ENCODE results near the gene STON2. TPM values are rescaled to one million over a fixed set of nuclear protein-coding genes. Genes with fewer than 3 reads are reported as not detected.
"Not testable (repeated sequence)": the region's sequence is repeated elsewhere in the genome, so short reads cannot be mapped to it uniquely, and the experiment has no call there.

The STON2 gene, protein sequence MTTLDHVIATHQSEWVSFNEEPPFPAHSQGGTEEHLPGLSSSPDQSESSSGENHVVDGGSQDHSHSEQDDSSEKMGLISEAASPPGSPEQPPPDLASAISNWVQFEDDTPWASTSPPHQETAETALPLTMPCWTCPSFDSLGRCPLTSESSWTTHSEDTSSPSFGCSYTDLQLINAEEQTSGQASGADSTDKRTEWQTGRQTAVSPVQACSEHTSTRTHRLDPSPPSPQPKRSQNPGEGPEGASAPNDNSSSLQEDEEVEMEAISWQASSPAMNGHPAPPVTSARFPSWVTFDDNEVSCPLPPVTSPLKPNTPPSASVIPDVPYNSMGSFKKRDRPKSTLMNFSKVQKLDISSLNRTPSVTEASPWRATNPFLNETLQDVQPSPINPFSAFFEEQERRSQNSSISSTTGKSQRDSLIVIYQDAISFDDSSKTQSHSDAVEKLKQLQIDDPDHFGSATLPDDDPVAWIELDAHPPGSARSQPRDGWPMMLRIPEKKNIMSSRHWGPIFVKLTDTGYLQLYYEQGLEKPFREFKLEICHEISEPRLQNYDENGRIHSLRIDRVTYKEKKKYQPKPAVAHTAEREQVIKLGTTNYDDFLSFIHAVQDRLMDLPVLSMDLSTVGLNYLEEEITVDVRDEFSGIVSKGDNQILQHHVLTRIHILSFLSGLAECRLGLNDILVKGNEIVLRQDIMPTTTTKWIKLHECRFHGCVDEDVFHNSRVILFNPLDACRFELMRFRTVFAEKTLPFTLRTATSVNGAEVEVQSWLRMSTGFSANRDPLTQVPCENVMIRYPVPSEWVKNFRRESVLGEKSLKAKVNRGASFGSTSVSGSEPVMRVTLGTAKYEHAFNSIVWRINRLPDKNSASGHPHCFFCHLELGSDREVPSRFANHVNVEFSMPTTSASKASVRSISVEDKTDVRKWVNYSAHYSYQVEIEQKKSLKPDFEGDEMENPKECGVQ
- polyA plus RNA-seq (2012; ENCODE audit: insufficient read depth, insufficient read length), result 2.1 TPM

DNA sequence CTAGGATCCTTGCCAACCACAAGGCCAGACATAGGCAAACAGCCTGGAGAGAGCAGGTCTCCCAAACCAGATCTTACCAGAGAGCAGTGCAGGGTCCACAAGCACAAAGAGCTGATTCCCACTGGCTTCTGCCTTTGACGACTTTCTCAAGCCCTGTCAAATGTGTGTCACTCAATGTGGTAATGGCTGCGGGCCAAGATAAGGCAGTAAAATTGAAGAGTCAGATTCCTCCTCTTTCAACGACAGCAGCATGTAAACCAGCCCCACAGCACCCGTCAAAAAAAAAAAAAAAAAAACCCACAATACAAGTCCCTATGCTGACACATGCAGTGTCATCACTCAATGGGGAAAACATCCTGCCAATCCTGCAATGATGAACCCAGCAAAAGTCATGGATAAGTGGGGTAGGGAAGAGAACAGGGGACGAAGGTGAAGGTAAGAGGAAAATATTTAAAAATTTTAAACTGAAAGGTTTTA lies at the start of gene STON2:
STON2 (minus strand) TSS at position 123 of the 477 bp plus-strand sequence. CDS start 1,942 bp downstream, outside the sequence.
- no peak within 1 kb of the TSS for H3K4me3 ChIP-seq (ENCODE audit: low read length)
- peak; percentile 85 for DNase-seq (ENCODE audit: low read depth, low spot score)

DNA sequence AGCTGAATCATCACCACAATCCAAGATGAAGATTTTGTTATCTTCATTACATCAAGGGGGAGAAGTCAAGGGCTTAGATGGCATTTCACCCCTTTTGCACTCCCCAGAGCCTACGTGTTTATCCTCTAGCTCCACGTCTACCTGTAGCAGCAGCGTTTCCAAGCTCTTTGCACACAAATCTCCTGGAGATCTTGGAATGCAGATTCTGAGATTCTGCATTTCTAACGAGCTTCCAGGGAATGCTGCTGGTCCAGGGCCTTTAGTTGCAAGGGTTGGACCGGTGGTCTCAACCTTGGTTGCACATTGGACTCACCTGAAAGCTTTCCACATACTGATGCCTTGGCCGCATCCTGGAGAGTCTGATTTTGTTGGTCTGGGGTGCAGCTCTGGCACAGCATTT lies 49.5 kb upstream of the STON2 start:
- H3K4me3 ChIP-seq (ENCODE audit: low read length), result no peak overlapping the region
- DNase-seq (ENCODE audit: low read depth, low spot score), result no peak

DNA sequence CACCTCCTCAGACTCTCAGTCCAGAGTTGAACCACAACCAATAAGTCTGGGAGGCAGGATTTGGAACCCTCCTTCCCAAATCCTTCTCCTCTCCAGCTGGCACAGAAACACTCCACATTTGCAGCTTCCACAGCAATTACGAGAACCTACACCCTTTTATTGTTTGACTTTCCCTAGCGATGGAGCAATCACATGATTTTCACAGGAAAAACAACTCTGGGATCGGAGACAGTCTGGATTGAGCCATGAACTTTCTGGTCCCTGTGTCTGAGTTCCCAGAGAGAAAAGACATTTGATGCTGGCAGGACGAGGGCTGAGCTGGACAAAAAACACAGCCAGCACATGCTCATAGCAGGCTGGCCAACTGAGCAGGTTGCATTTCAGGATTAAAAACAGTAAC lies 49.0 kb upstream of the STON2 start:
- no peak for DNase-seq (ENCODE audit: low read depth, low spot score)
- H3K4me3 ChIP-seq (ENCODE audit: low read length), result no peak overlapping the region

DNA sequence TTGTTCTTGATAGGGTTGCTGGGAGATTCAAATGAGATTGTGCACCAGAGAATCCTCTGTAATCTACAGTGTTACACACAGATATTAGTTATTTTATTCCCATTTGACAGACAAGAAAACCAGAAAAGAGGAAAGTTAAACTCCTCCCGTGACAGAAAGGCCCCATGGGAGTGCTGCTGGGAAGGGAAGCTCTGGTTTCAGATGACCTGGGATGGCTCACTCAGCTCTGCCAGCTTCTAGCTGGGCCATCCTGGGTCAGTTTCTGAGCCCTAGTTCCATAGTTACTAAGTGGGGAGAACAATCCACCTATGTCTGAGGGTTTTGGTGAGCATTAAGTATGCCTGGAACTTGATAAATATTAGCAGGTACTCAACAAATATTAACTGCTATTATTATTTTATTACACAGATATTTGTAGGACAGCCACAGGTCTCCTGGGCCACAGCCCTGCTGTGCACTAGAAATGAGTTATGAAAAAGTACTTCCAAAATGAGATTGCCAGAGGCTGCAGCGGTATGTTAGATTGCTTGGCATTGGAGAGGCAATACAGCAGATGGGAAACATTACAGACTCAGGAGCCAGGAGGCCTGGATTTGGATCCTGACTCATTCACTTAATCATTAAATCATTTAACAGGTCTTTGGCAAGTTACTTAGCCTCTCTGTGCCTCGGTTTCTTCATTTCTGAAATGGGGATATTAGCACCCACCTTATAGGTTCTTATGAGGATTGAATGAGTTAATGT lies 47.1 kb upstream of the STON2 start:
- no peak for DNase-seq (ENCODE audit: low read depth, low spot score)

DNA sequence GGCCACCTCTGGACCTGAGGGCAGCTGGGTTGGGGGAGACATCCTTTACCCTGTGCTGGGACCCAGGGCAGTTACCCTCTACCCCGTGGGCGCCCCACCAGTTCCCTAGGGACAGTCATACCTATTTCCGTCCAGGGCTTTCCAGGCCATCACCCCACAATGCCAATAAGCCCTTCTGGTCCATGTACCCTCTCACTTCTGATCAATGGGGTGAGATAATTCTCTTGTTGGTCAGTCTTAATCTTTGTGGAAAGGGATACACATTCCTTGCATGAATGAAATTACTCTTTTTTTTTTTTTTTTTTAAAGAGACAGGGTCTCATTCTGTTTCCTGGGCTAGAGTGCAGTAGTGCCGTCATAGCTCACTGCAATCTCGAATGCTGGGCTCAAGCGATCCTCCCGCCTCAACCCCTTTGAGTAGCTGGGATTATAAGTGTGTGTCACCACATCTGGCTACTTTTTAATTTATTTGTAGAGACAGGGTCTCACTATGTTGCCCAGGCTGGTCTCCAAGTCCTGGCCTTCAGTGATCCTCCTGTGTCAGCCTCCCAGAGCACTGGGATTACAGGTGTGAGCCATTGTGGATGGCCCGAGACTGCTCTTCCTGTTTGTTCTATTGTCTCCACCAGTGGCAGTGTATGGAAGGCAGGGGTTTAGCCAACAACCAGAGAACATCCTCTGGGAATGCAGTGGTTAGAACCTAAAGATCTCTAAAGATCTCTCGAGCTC lies 46.3 kb upstream of the STON2 start:
- DNase-seq (ENCODE audit: low read depth, low spot score), result no peak
- H3K4me3 ChIP-seq (ENCODE audit: low read length), result no peak overlapping the region

More for the DNA sequence above, 47.1 kb upstream of the STON2 start:
- no peak overlapping the region for H3K4me3 ChIP-seq (ENCODE audit: low read length)

DNA sequence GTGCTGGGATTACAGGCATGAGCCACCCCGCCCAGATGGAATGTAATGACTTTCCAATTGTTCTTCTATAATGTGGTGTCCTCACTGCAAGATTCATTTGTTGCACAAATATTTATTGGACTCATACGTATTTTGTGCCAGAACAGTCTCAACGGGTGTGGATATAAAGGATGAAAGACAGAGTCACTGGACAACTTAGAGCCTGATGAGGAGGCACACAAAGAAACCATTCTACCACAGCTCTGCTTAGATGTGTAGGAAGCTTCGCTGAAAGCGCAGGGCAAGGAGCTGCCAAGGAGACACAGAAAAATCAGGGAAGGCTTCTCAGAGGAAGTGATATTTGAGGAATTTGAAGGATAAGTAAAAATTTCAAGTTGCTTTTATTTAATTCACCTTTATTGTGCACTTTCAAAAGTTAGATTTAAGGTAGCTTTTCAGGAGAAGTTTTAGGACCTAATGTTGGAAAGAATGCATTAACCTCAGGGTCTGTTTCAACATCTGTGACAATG lies 41.6 kb upstream of the STON2 start:
- H3K4me3 ChIP-seq (ENCODE audit: low read length), result no peak overlapping the region
- DNase-seq (ENCODE audit: low read depth, low spot score), result no peak

DNA sequence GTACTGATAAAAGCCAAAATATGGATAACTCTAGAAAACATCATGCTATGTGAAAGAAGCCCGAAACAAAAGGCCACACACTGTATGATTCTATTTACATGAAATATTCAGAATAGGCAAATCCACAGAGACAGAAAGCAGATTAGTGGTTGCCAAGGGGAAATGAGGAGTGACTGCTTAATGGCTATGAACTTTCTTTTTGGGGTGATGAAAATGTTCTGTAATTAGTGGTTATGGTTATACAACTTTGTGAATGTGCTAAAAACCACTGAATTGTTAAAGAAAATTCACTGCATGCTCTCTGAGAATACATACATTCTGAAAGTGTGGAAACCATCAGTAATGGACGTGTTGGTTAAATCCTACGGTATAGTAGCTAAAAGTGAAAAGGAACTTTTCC lies 39.9 kb upstream of the STON2 start:
- DNase-seq (ENCODE audit: low read depth, low spot score), result no peak
- no peak overlapping the region for H3K4me3 ChIP-seq (ENCODE audit: low read length)

DNA sequence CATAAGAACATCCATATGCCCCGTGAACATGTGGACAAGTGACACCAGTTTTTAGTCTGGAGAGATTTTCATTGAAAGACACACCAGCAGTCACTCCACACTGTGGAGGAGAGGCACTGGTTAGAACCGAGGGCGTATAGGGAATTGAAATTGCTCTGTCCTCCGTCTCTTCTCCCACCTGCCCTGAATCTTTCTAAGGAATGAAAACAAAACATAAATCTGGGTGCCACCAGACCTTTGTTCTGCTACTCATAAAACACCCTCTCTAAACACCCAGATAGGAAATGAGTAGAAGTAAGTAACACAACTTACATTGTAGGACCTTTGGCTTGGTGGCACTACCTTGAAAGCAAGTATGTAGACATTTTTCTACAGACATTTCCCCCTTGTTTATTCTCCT lies 37.1 kb upstream of the STON2 start:
- no peak overlapping the region for H3K4me3 ChIP-seq (ENCODE audit: low read length)
- no peak for DNase-seq (ENCODE audit: low read depth, low spot score)

DNA sequence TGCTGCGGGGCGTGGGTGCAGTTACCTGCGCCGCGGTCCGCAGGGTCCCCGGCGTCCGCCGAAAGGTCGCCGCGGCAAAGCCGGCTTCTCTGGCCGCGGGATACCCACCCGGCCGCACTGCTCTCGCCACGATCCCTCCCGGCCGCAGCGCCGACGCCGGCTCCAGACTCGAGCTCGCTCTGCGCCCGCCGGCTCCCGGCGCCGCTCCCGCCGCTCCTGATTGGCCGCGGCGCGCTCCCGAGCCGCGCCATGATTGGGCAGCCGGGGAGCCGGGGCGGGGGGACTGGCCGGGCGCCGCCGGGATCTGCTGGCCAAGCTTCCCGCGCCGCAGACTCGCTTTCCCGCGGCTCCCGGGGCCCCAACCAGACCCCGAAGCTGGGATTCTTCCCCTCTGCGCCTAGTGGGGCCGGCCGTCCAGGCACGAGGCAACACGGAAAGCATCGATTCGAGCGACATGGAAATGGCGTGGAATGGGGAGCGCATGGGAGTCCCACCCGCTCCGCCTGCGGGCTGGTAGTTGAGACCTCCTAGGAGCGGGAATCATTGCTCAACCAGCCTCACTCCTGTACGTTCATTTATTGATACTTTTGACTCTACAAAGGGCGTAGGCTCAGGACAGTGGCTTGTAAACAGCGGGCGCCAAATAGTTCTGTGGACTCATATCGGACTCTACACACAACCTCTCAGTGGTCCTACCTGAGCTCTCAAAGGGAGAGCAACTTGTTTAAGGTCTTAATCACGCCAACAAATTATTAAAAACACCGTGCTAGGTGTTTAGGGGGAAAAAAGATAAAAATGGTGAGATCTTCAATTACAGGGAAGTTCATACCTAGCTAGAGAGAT lies 36.4 kb upstream of the STON2 start:
- DNase-seq (ENCODE audit: low read depth, low spot score), result peak; percentile 44
- H3K4me3 ChIP-seq (ENCODE audit: low read length), result peak overlapping the region; percentile 69

DNA sequence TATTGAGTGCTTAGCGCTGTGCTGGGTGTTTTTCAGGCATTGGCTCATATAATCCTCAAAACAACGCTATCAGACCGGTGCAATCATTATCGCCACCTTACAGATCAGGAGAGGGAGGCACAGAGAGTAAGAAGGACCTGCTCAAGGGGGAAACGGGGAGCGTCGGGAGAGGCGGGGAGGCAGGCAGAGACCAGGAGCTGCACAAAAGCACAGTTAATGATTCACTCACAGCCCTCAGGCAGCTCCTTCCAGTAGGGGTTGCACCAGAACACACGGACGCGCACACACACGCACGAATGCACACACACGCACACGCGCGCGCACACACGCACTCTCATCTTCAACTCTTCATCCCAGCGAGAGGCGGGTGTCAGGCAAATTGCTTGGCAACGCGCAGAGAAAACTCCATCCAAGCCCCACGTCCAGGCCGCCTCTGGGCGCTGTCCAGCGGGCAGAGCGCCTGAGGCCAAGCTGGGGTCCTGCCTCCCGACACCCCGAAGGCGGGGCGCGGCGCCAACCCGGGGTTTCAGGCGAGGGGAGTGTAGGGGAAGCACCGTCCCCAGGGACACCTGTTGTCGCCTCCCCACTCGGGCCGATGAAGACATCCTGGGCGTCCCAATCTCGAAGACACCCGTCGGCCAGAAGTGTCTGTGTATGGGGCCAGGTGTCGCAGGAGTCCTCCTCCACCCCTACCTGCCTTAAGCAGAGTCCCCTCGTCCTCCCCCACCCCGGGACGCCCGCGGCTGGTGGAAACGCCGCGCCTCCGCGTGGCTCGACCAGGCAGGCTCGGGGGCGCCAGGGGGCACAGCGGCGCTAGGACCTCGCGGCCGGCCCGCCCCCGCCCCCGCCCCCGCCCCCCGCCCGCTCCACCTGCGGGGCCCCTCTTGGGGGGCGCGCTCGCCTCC lies 35.5 kb upstream of the STON2 start:
- DNase-seq (ENCODE audit: low read depth, low spot score), result peak; percentile 15
- H3K4me3 ChIP-seq (ENCODE audit: low read length), result peak overlapping the region; percentile 69

DNA sequence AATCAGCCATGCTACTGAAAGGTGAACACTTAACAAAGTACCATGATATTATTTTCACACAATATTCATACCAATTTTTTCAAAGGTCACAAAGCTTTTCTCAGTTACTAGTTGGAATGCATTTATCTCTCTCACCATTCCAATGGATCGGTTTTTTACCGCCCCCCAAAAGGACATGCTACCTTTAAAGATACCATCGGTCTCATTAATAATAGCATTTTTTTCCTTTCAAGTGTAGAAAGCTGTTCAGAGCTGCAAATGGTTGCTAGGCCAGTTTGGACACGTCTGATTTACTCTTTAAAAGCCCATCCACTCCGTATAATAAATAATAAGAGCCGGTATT lies 34.9 kb upstream of the STON2 start:
- H3K4me3 ChIP-seq (ENCODE audit: low read length), result no peak overlapping the region
- no peak for DNase-seq (ENCODE audit: low read depth, low spot score)

DNA sequence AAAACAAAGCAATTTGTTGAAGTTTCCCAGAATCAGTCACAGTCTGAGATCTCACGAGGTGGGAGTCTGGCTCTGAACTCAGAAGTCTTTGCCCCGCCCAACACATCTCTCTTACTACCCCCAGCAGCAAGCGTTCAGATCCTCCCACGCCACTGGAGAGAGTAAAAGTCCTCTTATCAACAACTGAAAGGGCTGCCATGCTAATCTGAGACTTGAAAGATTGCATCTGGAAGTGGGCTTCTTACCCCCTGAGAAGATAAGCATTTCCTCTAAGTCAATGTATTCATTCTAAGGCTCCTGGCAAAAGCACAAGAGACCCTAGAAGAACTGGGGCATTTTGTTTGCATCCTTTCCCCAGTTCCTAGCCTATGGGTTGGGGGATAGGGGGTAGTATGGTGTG lies 34.1 kb upstream of the STON2 start:
- peak; percentile 50 for DNase-seq (ENCODE audit: low read depth, low spot score)
- no peak overlapping the region for H3K4me3 ChIP-seq (ENCODE audit: low read length)

DNA sequence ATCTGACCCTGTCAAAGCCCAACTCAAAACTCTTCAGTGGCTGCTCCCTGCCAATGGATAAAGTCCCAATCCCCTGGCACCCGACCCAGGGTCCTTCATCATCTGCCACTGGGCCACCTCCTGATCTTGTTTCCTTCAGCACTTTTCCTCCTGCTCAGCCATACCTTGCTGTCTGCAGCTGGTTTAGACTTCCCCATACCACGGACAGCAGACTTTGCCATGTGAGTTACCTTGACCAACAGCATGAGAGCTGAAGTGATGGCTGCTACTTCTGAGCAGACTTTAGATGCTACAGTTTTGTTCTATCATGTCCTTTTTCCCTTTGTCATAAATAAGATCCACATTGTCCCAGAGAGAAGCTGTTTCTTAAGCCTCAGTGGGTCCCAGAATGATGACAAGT lies 33.3 kb upstream of the STON2 start:
- H3K4me3 ChIP-seq (ENCODE audit: low read length), result no peak overlapping the region
- no peak for DNase-seq (ENCODE audit: low read depth, low spot score)

DNA sequence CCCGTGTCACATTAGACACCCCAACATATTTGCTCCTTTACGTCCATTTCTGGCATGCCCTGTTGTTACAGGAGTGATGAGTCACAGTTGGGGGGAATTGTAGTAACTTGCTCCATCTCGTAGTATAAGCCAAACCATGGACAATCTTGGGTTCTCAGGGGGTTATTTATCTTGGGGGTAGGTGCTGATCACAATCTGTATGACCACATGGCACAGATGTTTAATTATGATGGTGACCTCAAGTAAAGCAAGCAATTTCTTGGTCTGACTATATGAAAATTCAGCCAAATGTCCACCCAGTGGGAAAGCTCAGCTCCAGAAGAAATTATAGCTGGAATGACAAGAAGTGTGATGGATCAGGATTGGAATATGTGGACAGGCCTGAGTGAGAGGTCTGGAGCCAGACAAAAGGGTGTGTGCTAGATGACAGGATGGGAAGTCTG lies 32.1 kb upstream of the STON2 start:
- H3K4me3 ChIP-seq (ENCODE audit: low read length), result no peak overlapping the region
- DNase-seq (ENCODE audit: low read depth, low spot score), result no peak

DNA sequence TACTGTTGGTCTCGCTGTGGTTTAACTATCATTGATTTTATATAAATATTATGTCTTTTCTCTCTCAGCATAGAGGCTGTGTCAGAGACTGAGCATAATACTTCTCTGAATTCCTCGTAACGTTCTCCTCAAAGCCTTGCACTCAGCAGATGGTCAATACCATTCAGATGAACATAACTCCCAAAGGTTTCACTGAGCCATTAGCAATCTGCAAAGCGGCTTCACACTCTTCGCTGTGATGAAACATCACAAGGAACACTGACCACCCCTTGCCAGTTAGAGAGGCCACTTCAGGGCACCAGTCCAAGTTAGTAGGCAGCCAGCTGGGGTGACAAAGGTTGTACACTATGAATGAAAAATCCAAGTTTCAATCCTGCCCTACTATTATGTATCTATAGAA lies 30.1 kb upstream of the STON2 start:
- DNase-seq (ENCODE audit: low read depth, low spot score), result no peak
- no peak overlapping the region for H3K4me3 ChIP-seq (ENCODE audit: low read length)

DNA sequence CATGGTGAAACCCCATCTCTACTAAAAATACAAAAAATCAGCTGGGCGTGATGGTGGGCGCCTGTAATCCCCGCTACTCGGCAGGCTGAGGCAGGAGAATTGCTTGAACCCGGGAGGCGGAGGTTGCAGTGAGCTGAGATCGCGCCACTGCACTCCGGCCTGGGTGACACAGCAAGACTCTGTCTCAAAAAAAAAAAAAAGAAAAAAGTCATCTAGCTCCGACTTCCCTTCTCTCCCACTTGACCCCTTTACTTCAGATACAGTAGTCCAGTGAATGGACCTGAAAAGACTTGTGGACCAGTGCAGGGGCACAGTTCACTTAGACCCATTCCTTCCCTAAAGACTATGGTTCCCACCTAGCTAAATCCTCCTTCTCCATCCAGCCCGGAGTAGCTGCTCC lies 29.6 kb upstream of the STON2 start:
- not testable (repeated sequence) for DNase-seq (ENCODE audit: low read depth, low spot score); H3K4me3 ChIP-seq (ENCODE audit: low read length)

DNA sequence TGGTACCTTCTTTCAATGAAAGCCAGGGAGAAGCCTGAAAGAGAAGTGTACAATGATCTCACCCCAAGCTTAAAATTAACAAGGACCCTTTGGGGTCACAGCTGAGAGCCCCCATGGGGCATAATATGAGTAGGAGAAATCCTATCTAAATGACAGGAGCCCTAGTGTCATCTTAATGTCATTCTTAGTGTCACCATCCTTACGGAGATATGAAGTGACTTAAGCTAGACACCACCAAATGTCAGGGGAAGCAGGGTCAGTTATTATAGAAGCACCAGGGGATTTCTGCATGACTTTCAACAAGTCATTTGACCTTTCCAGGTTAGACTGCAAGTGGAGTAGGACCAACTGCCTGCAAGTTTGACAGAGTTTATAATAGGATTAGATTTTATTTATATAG lies 28.9 kb upstream of the STON2 start:
- no peak overlapping the region for H3K4me3 ChIP-seq (ENCODE audit: low read length)
- no peak for DNase-seq (ENCODE audit: low read depth, low spot score)
